K562 (cell line): ENCODE measurements around the gene GTPBP2. TPM values are rescaled to one million over a fixed set of nuclear protein-coding genes. Genes with fewer than 3 reads are reported as not detected.

Source experiments
- CCNT2 ChIP-seq: IDR thresholded peaks from 2 replicates; pipeline ENCODE4 v1.6.1; 2011; ENCODE audit warnings: borderline replicate concordance, low read depth, mild to moderate bottlenecking, moderate library complexity, mixed read lengths, low read length; ENCODE audit not compliant: insufficient read length; ENCODE audit errors: extremely low read depth
- CTBP1 ChIP-seq: fragments of 450-650 bp; IDR thresholded peaks from 2 replicates; pipeline ENCODE4 v1.6.1; 2016; ENCODE audit warnings: borderline replicate concordance
- EHMT2 ChIP-seq: fragments of 450-650 bp; IDR thresholded peaks from 2 replicates; pipeline ENCODE4 v1.6.1; 2018; ENCODE audit warnings: antibody characterized with exemption
- FOS ChIP-seq: IDR thresholded peaks from 3 replicates; pipeline ENCODE4 v1.6.1; 2011; ENCODE audit not compliant: insufficient read length; ENCODE audit errors: extremely low read depth
- GABPB1 ChIP-seq: sonication (generic); formaldehyde crosslinking; IDR thresholded peaks from 2 replicates; pipeline ENCODE4 v1.8.0; 2022; ENCODE audit warnings: mild to moderate bottlenecking, missing genetic modification reagents
- HIVEP1 ChIP-seq: fragments of 250-450 bp; sonication (Bioruptor Pico); IDR thresholded peaks from 2 replicates; pipeline ENCODE4 v1.4.0; 2020; ENCODE audit warnings: mild to moderate bottlenecking
- HMG20B ChIP-seq: fragments of 250-450 bp; sonication (Bioruptor Pico); IDR thresholded peaks from 2 replicates; pipeline ENCODE4 v1.5.0; 2021; ENCODE audit warnings: mild to moderate bottlenecking
- HNRNPUL1 ChIP-seq: fragments of 200-400 bp; formaldehyde crosslinking; IDR thresholded peaks from 2 replicates; pipeline ENCODE4 v1.6.1; 2017; ENCODE audit warnings: low read length
- MAZ ChIP-seq, 2 experiments: fragments of 450-650 bp in 1 of 2; sonication (generic) in 1 of 2; formaldehyde crosslinking; IDR thresholded peaks in 1 of 2; conservative IDR thresholded peaks in 1 of 2; 2 replicates each; pipeline versions ENCODE4 v1.4.0 to v1.5.0; 2020; ENCODE audit warnings: mild to moderate bottlenecking in 1 of 2, missing genetic modification reagents in 1 of 2
- NFIX ChIP-seq: fragments of 250-450 bp; sonication (Bioruptor Pico); IDR thresholded peaks from 2 replicates; pipeline ENCODE4 v1.4.0; 2020; ENCODE audit warnings: low read depth, mild to moderate bottlenecking, moderate library complexity
- RAD51 ChIP-seq: fragments of 450-650 bp; IDR thresholded peaks from 2 replicates; pipeline ENCODE4 v1.7.1; 2016; ENCODE audit warnings: low read depth, mild to moderate bottlenecking, borderline replicate concordance
- RFX7 ChIP-seq: fragments of 250-450 bp; sonication (Bioruptor Pico); IDR thresholded peaks from 2 replicates; pipeline ENCODE4 v1.5.1; 2021; ENCODE audit warnings: mild to moderate bottlenecking
- RNF2 ChIP-seq: sonication (generic); IDR thresholded peaks from 2 replicates; pipeline ENCODE4 v1.6.1; 2016
- SMC3 ChIP-seq: conservative IDR thresholded peaks from 2 replicates; pipeline ENCODE4 v1.6.1; 2011; ENCODE audit warnings: low read depth, low read length, improper control_type of control experiment; ENCODE audit not compliant: insufficient read depth
- STAT5A ChIP-seq: IDR thresholded peaks from 2 replicates; pipeline ENCODE4 v1.6.1; 2012; ENCODE audit warnings: low read length, inconsistent platforms, borderline replicate concordance
- TCF3 ChIP-seq: sonication (generic); formaldehyde crosslinking; IDR thresholded peaks from 2 replicates; pipeline ENCODE4 v1.4.0; 2020; ENCODE audit warnings: mild to moderate bottlenecking, missing genetic modification reagents
- ZNF699 ChIP-seq: fragments of 250-450 bp; sonication (Bioruptor Pico); IDR thresholded peaks from 2 replicates; pipeline ENCODE4 v1.8.0; 2021; ENCODE audit warnings: mild to moderate bottlenecking, moderate library complexity; ENCODE audit not compliant: insufficient replicate concordance
- polyA plus RNA-seq, 8 experiments: library from polyadenylated mRNA; depleted of rRNA in 4 of 8; stranded (reverse) in 5 of 8; unstranded in 3 of 8; fragments of >200 nt; fragmentation: Nextera tagmentation in 2 of 8; fragmentation: Illumina TruSeq in 1 of 8; extraction: Ambion mirVana in 2 of 8; extraction: Trizol in 1 of 8; gene quantifications; 2 replicates each; pipeline versions ENCODE4 v1.2.1 to v1.2.3, GENCODE V29; 2011 to 2014; ENCODE audit warnings: inconsistent platforms in 1 of 8, missing spikeins in 1 of 8
- total RNA-seq, 7 experiments: library from RNA; depleted of rRNA in 6 of 7; stranded (reverse); fragments of >200 nt in 6 of 7; fragmentation: Illumina TruSeq in 2 of 7; extraction: Trizol in 2 of 7; gene quantifications; 2 replicates each; pipeline versions ENCODE4 v1.2.1 to v1.2.3, GENCODE V29; 2011 to 2021; ENCODE audit warnings: low replicate concordance in 1 of 7
- TF ChIP-seq, protein P1 (sequence below): fragments of 450-650 bp; IDR thresholded peaks from 2 replicates; pipeline ENCODE4 v1.6.1; 2018; ENCODE audit warnings: mild to moderate bottlenecking, low read depth; ENCODE audit not compliant: partially characterized antibody
- TF ChIP-seq, protein P2 (sequence below): sonication (generic); formaldehyde crosslinking; IDR thresholded peaks from 2 replicates; pipeline ENCODE4 v1.8.0; 2022; ENCODE audit warnings: mild to moderate bottlenecking, low read depth, missing genetic modification reagents
- TF ChIP-seq, protein P3 (sequence below): fragments of 450-650 bp; formaldehyde crosslinking; conservative IDR thresholded peaks from 2 replicates; pipeline ENCODE4 v1.4.0; 2022; ENCODE audit warnings: mild to moderate bottlenecking, missing genetic modification characterization

The GTPBP2 gene
- total and polyA plus RNA-seq, 9 of the 15 experiments (the other 6 are each of a cell fraction or from before 2014, with no cell fraction given) = 48.4 to 196 (median 111) TPM

DNA sequence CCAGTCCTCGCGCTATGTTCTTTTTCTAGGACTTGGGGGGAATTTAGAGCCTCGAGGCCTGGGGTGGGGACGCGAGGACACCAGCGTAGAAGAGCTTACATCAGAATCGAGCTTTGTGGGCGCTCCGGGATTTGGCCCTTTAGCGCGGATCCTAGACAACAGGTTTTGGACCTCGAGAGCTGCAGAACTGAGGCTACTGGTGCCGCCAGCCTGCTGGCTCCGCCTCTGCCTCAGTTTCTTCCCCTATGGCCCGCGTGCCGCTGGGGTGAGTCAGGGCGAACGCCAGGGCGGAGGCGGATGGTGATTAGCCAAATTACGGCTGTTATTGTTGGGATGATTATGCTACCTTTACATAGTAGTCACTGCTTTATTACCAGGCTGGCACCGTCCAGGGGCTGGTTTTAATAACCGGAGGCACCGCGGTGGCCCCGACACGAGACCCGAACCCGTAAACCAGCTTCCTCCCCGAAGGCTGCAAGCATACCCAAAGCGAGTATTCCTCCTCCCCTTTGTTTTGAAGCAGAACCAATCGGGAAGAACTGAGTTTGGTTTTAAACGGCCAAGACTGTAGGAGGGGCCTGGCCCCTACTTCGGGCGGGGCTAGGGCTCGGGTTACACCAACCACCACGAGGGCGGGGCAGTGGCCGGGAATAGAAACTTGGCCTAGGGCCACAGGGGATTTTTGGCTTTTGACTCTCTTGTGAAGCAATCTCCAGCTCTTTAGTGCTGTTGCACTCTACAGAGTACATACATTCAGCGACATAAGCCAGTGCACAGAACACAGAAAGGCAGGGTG is 639 bp upstream of the GTPBP2 start (continued):
- no peak for TF ChIP-seq FOS
- TF ChIP-seq HIVEP1 (CRISPR knock-in tag) = no peak
- TF ChIP-seq, protein P1, sequence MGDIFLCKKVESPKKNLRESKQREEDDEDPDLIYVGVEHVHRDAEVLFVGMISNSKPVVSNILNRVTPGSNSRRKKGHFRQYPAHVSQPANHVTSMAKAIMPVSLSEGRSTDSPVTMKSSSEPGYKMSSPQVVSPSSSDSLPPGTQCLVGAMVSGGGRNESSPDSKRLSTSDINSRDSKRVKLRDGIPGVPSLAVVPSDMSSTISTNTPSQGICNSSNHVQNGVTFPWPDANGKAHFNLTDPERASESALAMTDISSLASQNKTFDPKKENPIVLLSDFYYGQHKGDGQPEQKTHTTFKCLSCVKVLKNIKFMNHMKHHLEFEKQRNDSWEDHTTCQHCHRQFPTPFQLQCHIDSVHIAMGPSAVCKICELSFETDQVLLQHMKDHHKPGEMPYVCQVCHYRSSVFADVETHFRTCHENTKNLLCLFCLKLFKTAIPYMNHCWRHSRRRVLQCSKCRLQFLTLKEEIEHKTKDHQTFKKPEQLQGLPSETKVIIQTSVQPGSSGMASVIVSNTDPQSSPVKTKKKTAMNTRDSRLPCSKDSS = no peak
- peak; percentile 50 for TF ChIP-seq TCF3 (CRISPR knock-in tag)
- TF ChIP-seq HNRNPUL1 = no peak
- no peak; the same call in 1 of the 2 replicates for TF ChIP-seq STAT5A
- no peak for TF ChIP-seq ZNF699 (CRISPR knock-in tag)
- no peak; the same call in 1 of the 2 replicates for TF ChIP-seq HMG20B (CRISPR knock-in tag)
- TF ChIP-seq MAZ (CRISPR knock-in tag; conservative IDR thresholded peaks at IDR 0.05 in 1 of 2, IDR thresholded peaks at IDR 0.05 in 1 of 2) = peak; percentile 68 to 96
- TF ChIP-seq SMC3 = no peak
- TF ChIP-seq, protein P2, sequence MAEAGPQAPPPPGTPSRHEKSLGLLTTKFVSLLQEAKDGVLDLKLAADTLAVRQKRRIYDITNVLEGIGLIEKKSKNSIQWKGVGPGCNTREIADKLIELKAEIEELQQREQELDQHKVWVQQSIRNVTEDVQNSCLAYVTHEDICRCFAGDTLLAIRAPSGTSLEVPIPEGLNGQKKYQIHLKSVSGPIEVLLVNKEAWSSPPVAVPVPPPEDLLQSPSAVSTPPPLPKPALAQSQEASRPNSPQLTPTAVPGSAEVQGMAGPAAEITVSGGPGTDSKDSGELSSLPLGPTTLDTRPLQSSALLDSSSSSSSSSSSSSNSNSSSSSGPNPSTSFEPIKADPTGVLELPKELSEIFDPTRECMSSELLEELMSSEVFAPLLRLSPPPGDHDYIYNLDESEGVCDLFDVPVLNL = no peak
- peak; percentile 55; the same call in 1 of the 2 replicates for TF ChIP-seq CTBP1
- TF ChIP-seq CCNT2 = peak; percentile 1
- peak; percentile 25; the same call in 1 of the 2 replicates for TF ChIP-seq RAD51
- peak; percentile 59 for TF ChIP-seq NFIX (CRISPR knock-in tag)
- peak; percentile 24; the same call in 1 of the 2 replicates for TF ChIP-seq GABPB1 (CRISPR knock-in tag)
- TF ChIP-seq RFX7 (CRISPR knock-in tag) = no peak
- TF ChIP-seq EHMT2 = no peak
- peak; percentile 48; the same call in 1 of the 2 replicates for TF ChIP-seq RNF2
- TF ChIP-seq, protein P3, sequence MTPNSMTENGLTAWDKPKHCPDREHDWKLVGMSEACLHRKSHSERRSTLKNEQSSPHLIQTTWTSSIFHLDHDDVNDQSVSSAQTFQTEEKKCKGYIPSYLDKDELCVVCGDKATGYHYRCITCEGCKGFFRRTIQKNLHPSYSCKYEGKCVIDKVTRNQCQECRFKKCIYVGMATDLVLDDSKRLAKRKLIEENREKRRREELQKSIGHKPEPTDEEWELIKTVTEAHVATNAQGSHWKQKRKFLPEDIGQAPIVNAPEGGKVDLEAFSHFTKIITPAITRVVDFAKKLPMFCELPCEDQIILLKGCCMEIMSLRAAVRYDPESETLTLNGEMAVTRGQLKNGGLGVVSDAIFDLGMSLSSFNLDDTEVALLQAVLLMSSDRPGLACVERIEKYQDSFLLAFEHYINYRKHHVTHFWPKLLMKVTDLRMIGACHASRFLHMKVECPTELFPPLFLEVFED = peak; percentile 2; the same call in 1 of the 2 replicates
